WTC11 (cell line): ENCODE measurements around the gene MAP6. TPM values are rescaled to one million over a fixed set of nuclear protein-coding genes. Genes with fewer than 3 reads are reported as not detected.

ENCODE experiments used
- ATAC-seq: fragments of 200-7000 bp; cut with Tn5 transposase; 2 replicates; pipeline ENCODE4 v1.10.0; 2021; ENCODE audit warnings: mild to moderate bottlenecking, moderate library complexity
- CTCF ChIA-PET: fragments of 300-600 bp; sonication (Branson Sonifier 250); formaldehyde crosslinking; loops from one replicate; lab custom pipeline; 2021; ENCODE audit warnings: antibody characterized with exemption; lab: Charles Lee
- POLR2A ChIA-PET: fragments of 350-600 bp; sonication (Branson Sonifier 250); formaldehyde crosslinking; loops from one replicate; lab custom pipeline; 2021; ENCODE audit warnings: antibody characterized with exemption; lab: Charles Lee
- DNase-seq: peaks from one replicate; pipeline ENCODE4 v3.0.0; 2021; ENCODE audit warnings: low spot score
- H3K27ac Mint-ChIP-seq: 2 replicates; pipeline ENCODE4 v1.8.0; 2021; ENCODE audit warnings: mixed read lengths
- H3K27me3 Mint-ChIP-seq: 2 replicates; pipeline ENCODE4 v1.8.0; 2021; ENCODE audit warnings: low read depth, mild to moderate bottlenecking, moderate library complexity, mixed read lengths
- H3K36me3 Mint-ChIP-seq: 2 replicates; pipeline ENCODE4 v1.8.0; 2021; ENCODE audit warnings: mixed read lengths
- H3K4me1 Mint-ChIP-seq: 2 replicates; pipeline ENCODE4 v1.8.0; 2022; ENCODE audit warnings: mixed read lengths
- H3K4me3 Mint-ChIP-seq: 2 replicates; pipeline ENCODE4 v1.8.0; 2021; ENCODE audit warnings: mild to moderate bottlenecking, moderate library complexity, mixed read lengths
- H3K9me3 Mint-ChIP-seq: 2 replicates; pipeline ENCODE4 v1.8.0; 2021; ENCODE audit warnings: mixed read lengths
- CREB1 ChIP-seq: sonication (generic); formaldehyde crosslinking; IDR thresholded peaks from 2 replicates; pipeline ENCODE4 v1.8.0; 2023; ENCODE audit warnings: mild to moderate bottlenecking, missing genetic modification reagents
- CREM ChIP-seq: sonication (generic); formaldehyde crosslinking; IDR thresholded peaks from 2 replicates; pipeline ENCODE4 v1.8.1; 2022; ENCODE audit warnings: mild to moderate bottlenecking, missing genetic modification reagents, moderate library complexity
- ESRRA ChIP-seq: sonication (generic); formaldehyde crosslinking; IDR thresholded peaks from 2 replicates; pipeline ENCODE4 v1.8.1; 2022; ENCODE audit warnings: mild to moderate bottlenecking, missing genetic modification reagents, borderline replicate concordance
- FOXK1 ChIP-seq: sonication (generic); formaldehyde crosslinking; IDR thresholded peaks from 2 replicates; pipeline ENCODE4 v1.8.0; 2022; ENCODE audit warnings: mild to moderate bottlenecking, moderate library complexity, missing genetic modification reagents
- NFATC4 ChIP-seq: fragments of 250-450 bp; sonication (Bioruptor Pico); IDR thresholded peaks from 2 replicates; pipeline ENCODE4 v1.9.0; 2021; ENCODE audit warnings: mild to moderate bottlenecking
- NR2C2 ChIP-seq: sonication (generic); formaldehyde crosslinking; IDR thresholded peaks from 2 replicates; pipeline ENCODE4 v1.8.0; 2022; ENCODE audit warnings: mild to moderate bottlenecking, missing genetic modification reagents
- NR3C1 ChIP-seq: sonication (generic); formaldehyde crosslinking; conservative IDR thresholded peaks from 2 replicates; pipeline ENCODE4 v1.8.1; 2023; ENCODE audit warnings: low read depth, mild to moderate bottlenecking, missing genetic modification reagents
- ZNF396 ChIP-seq: fragments of 250-450 bp; sonication (Bioruptor Pico); IDR thresholded peaks from 2 replicates; pipeline ENCODE4 v1.8.0; 2021; ENCODE audit warnings: mild to moderate bottlenecking, moderate library complexity, borderline replicate concordance
- ZNF423 ChIP-seq: fragments of 250-450 bp; sonication (Bioruptor Pico); IDR thresholded peaks from 2 replicates; pipeline ENCODE4 v2.1.2; 2022; ENCODE audit warnings: mild to moderate bottlenecking, moderate library complexity
- ZNF671 ChIP-seq: fragments of 250-450 bp; sonication (Bioruptor Pico); IDR thresholded peaks from 2 replicates; pipeline ENCODE4 v1.8.0; 2021; ENCODE audit warnings: mild to moderate bottlenecking
- total RNA-seq: library from RNA; stranded (reverse); gene quantifications from 3 replicates; pipeline ENCODE4 v1.2.3, GENCODE V29; 2021
- TF ChIP-seq, protein P1 (sequence below): sonication (generic); formaldehyde crosslinking; IDR thresholded peaks from 2 replicates; pipeline ENCODE4 v1.8.1; 2022; ENCODE audit warnings: mild to moderate bottlenecking, moderate library complexity, missing genetic modification reagents
- TF ChIP-seq, protein P2 (sequence below): sonication (generic); formaldehyde crosslinking; IDR thresholded peaks from 2 replicates; pipeline ENCODE4 v1.8.1; 2022; ENCODE audit warnings: low read depth, missing genetic modification reagents, borderline replicate concordance
- TF ChIP-seq, protein P3 (sequence below): fragments of 200-600 bp; IDR thresholded peaks from 2 replicates; pipeline ENCODE4 v1.8.0; 2022; ENCODE audit warnings: antibody characterized with exemption
- TF ChIP-seq, protein P4 (sequence below): sonication (generic); formaldehyde crosslinking; IDR thresholded peaks from 2 replicates; pipeline ENCODE4 v1.8.0; 2022; ENCODE audit warnings: mild to moderate bottlenecking, missing genetic modification reagents
- TF ChIP-seq, protein P5 (sequence below): fragments of 250-450 bp; sonication (Bioruptor Pico); IDR thresholded peaks from 2 replicates; pipeline ENCODE4 v1.9.0; 2021; ENCODE audit warnings: mild to moderate bottlenecking
- TF ChIP-seq, protein P6 (sequence below): sonication (generic); formaldehyde crosslinking; IDR thresholded peaks from 2 replicates; pipeline ENCODE4 v1.8.1; 2023; ENCODE audit warnings: mild to moderate bottlenecking, missing genetic modification reagents, borderline replicate concordance

MAP6 gene
- total RNA-seq, 1 experiment from 2014 or later: 0.90 TPM

DNA sequence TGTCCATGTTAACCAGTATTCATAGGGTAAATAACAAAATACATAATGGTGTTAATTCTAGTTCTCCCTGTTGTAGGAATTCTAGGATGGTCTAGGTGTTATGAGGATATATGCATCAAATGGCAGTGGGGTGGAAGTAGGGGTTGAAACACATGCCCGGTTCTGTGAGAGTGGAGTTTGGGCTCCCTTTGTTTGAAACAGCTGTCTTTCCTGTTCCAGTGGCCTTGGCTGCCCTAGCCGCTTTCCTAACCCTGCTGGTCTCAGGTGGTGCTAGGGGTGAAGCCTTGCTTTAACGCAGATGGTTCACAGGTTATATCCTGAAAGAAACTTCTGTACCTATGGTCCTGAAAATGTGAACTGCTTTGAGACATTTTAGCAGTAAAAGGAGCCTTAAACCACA is 68.5 kb downstream of the MAP6 start:
- TF ChIP-seq, protein P1, sequence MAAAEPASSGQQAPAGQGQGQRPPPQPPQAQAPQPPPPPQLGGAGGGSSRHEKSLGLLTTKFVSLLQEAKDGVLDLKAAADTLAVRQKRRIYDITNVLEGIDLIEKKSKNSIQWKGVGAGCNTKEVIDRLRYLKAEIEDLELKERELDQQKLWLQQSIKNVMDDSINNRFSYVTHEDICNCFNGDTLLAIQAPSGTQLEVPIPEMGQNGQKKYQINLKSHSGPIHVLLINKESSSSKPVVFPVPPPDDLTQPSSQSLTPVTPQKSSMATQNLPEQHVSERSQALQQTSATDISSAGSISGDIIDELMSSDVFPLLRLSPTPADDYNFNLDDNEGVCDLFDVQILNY (CRISPR knock-in tag): no peak
- no peak for TF ChIP-seq NR3C1
- TF ChIP-seq ZNF423 (CRISPR knock-in tag): no peak
- no peak for TF ChIP-seq NR2C2
- TF ChIP-seq NFATC4 (CRISPR knock-in tag): no peak
- TF ChIP-seq, protein P2, sequence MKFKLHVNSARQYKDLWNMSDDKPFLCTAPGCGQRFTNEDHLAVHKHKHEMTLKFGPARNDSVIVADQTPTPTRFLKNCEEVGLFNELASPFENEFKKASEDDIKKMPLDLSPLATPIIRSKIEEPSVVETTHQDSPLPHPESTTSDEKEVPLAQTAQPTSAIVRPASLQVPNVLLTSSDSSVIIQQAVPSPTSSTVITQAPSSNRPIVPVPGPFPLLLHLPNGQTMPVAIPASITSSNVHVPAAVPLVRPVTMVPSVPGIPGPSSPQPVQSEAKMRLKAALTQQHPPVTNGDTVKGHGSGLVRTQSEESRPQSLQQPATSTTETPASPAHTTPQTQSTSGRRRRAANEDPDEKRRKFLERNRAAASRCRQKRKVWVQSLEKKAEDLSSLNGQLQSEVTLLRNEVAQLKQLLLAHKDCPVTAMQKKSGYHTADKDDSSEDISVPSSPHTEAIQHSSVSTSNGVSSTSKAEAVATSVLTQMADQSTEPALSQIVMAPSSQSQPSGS (CRISPR knock-in tag): no peak
- no peak for TF ChIP-seq ZNF396 (CRISPR knock-in tag)
- TF ChIP-seq, all 79 proteins: peak for 0
- H3K36me3 Mint-ChIP-seq: no peaks in the 10 kb centered on the region
- CTCF ChIA-PET: interaction anchor here (1.1 to 8.7 kb wide), 6 partner anchors 18 to 175 kb away, joined by 3 to 110 read pairs (median 5); no protein-coding TSS in a partner anchor
- peaks cover 24% of the 10 kb centered on the region for H3K4me1 Mint-ChIP-seq
- ATAC-seq (no peak), DNase-seq (no peak)
- H3K4me3 Mint-ChIP-seq: no peak overlapping the region
- no peaks in the 10 kb centered on the region for H3K9me3 Mint-ChIP-seq
- POLR2A ChIA-PET: interaction anchor here (1.4 kb wide), 1 partner anchor 16 kb away, joined by 3 read pairs; no protein-coding TSS in a partner anchor
- H3K27ac Mint-ChIP-seq: no peak overlapping the region
- no peaks in the 10 kb centered on the region; the same call in 1 of the 2 replicates for H3K27me3 Mint-ChIP-seq

DNA sequence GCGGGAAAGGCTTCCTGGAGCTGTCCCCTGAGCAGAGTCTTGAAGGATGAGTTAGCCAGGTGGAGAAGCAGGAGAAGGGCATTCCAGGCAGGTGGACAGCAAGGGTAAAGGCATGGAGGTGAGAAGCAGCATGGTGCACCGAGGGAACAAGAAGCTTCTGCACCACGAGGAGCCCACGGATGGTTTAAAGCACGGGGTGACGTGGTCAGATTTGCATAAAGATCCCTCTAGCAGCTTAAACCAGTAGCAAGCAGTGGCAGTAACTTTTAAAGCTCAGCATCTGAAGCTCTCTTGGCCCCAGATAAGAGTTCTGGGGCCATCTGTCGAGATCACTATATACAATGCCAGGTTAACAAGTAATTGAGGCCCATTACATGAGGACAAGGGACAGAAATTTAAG is 69.9 kb downstream of the MAP6 start:
- H3K27me3 Mint-ChIP-seq: no peaks in the 10 kb centered on the region; the same call in 1 of the 2 replicates
- no peaks in the 10 kb centered on the region for H3K36me3 Mint-ChIP-seq
- no peak overlapping the region for H3K27ac Mint-ChIP-seq
- no peak overlapping the region for H3K4me3 Mint-ChIP-seq
- POLR2A ChIA-PET: interaction anchor here (1.4 kb wide), 1 partner anchor 15 kb away, joined by 3 read pairs; no protein-coding TSS in a partner anchor
- peaks cover 24% of the 10 kb centered on the region for H3K4me1 Mint-ChIP-seq
- TF ChIP-seq ESRRA (CRISPR knock-in tag) (no peak), NFATC4 (CRISPR knock-in tag) (no peak), NR2C2 (no peak), CREB1 (CRISPR knock-in tag) (no peak), CREM (CRISPR knock-in tag) (no peak), ZNF671 (no peak), FOXK1 (no peak)
- TF ChIP-seq, protein P3, sequence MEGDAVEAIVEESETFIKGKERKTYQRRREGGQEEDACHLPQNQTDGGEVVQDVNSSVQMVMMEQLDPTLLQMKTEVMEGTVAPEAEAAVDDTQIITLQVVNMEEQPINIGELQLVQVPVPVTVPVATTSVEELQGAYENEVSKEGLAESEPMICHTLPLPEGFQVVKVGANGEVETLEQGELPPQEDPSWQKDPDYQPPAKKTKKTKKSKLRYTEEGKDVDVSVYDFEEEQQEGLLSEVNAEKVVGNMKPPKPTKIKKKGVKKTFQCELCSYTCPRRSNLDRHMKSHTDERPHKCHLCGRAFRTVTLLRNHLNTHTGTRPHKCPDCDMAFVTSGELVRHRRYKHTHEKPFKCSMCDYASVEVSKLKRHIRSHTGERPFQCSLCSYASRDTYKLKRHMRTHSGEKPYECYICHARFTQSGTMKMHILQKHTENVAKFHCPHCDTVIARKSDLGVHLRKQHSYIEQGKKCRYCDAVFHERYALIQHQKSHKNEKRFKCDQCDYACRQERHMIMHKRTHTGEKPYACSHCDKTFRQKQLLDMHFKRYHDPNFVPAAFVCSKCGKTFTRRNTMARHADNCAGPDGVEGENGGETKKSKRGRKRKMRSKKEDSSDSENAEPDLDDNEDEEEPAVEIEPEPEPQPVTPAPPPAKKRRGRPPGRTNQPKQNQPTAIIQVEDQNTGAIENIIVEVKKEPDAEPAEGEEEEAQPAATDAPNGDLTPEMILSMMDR: no peak
- TF ChIP-seq, protein P4, sequence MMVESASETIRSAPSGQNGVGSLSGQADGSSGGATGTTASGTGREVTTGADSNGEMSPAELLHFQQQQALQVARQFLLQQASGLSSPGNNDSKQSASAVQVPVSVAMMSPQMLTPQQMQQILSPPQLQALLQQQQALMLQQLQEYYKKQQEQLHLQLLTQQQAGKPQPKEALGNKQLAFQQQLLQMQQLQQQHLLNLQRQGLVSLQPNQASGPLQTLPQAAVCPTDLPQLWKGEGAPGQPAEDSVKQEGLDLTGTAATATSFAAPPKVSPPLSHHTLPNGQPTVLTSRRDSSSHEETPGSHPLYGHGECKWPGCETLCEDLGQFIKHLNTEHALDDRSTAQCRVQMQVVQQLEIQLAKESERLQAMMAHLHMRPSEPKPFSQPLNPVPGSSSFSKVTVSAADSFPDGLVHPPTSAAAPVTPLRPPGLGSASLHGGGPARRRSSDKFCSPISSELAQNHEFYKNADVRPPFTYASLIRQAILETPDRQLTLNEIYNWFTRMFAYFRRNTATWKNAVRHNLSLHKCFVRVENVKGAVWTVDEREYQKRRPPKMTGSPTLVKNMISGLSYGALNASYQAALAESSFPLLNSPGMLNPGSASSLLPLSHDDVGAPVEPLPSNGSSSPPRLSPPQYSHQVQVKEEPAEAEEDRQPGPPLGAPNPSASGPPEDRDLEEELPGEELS (CRISPR knock-in tag): no peak
- TF ChIP-seq, protein P5, sequence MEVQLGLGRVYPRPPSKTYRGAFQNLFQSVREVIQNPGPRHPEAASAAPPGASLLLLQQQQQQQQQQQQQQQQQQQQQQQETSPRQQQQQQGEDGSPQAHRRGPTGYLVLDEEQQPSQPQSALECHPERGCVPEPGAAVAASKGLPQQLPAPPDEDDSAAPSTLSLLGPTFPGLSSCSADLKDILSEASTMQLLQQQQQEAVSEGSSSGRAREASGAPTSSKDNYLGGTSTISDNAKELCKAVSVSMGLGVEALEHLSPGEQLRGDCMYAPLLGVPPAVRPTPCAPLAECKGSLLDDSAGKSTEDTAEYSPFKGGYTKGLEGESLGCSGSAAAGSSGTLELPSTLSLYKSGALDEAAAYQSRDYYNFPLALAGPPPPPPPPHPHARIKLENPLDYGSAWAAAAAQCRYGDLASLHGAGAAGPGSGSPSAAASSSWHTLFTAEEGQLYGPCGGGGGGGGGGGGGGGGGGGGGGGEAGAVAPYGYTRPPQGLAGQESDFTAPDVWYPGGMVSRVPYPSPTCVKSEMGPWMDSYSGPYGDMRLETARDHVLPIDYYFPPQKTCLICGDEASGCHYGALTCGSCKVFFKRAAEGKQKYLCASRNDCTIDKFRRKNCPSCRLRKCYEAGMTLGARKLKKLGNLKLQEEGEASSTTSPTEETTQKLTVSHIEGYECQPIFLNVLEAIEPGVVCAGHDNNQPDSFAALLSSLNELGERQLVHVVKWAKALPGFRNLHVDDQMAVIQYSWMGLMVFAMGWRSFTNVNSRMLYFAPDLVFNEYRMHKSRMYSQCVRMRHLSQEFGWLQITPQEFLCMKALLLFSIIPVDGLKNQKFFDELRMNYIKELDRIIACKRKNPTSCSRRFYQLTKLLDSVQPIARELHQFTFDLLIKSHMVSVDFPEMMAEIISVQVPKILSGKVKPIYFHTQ: no peak
- TF ChIP-seq, protein P6, sequence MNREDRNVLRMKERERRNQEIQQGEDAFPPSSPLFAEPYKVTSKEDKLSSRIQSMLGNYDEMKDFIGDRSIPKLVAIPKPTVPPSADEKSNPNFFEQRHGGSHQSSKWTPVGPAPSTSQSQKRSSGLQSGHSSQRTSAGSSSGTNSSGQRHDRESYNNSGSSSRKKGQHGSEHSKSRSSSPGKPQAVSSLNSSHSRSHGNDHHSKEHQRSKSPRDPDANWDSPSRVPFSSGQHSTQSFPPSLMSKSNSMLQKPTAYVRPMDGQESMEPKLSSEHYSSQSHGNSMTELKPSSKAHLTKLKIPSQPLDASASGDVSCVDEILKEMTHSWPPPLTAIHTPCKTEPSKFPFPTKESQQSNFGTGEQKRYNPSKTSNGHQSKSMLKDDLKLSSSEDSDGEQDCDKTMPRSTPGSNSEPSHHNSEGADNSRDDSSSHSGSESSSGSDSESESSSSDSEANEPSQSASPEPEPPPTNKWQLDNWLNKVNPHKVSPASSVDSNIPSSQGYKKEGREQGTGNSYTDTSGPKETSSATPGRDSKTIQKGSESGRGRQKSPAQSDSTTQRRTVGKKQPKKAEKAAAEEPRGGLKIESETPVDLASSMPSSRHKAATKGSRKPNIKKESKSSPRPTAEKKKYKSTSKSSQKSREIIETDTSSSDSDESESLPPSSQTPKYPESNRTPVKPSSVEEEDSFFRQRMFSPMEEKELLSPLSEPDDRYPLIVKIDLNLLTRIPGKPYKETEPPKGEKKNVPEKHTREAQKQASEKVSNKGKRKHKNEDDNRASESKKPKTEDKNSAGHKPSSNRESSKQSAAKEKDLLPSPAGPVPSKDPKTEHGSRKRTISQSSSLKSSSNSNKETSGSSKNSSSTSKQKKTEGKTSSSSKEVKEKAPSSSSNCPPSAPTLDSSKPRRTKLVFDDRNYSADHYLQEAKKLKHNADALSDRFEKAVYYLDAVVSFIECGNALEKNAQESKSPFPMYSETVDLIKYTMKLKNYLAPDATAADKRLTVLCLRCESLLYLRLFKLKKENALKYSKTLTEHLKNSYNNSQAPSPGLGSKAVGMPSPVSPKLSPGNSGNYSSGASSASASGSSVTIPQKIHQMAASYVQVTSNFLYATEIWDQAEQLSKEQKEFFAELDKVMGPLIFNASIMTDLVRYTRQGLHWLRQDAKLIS (CRISPR knock-in tag): no peak
- CTCF ChIA-PET: interaction anchor here (0.6 to 8.7 kb wide), 13 partner anchors 8 to 610 kb away, joined by 3 to 110 read pairs (median 5); no protein-coding TSS in a partner anchor
- no peaks in the 10 kb centered on the region for H3K9me3 Mint-ChIP-seq
- ATAC-seq (no peak), DNase-seq (no peak)
